ENCODE data around the gene UBXN7.

GRCh38 chr3:196348698-196349097 is 83.5 kb downstream of the UBXN7 start:
- TF ChIP-seq POLR2A (IDR thresholded peaks at IDR 0.05; ENCODE audit: borderline replicate concordance, extremely low read depth, insufficient read depth, insufficient read length): no peak
- no peak for TF ChIP-seq EZH2 (IDR thresholded peaks at IDR 0.05)
- TF ChIP-seq ZFX (IDR thresholded peaks at IDR 0.05): no peak
- TF ChIP-seq CTCF (IDR thresholded peaks at IDR 0.05 in 2 of 3, conservative IDR thresholded peaks at IDR 0.05 in 1 of 3; ENCODE audit: borderline replicate concordance in 1 of 3, insufficient read depth in 1 of 3, low read depth in 2 of 3, low read length in 2 of 3): no peak
- TF ChIP-seq SP1 (IDR thresholded peaks at IDR 0.05; ENCODE audit: low read depth): no peak
